GM21825 (cell line): Measurements from ENCODE around the gene RHEX.
A peak's percentile ranks its signal among the peaks of the same experiment; 100 is the strongest.
"Not testable (repeated sequence)": the region's sequence is repeated elsewhere in the genome, so short reads cannot be mapped to it uniquely, and the experiment has no call there.

Experiments
- ATAC-seq: cut with Tn5 transposase; IDR thresholded peaks from one replicate; pipeline ENCODE4 v1.9.1; 2021; ENCODE audit warnings: mild to moderate bottlenecking, moderate library complexity; ENCODE audit not compliant: unreplicated experiment

The RHEX gene, protein sequence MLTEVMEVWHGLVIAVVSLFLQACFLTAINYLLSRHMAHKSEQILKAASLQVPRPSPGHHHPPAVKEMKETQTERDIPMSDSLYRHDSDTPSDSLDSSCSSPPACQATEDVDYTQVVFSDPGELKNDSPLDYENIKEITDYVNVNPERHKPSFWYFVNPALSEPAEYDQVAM

DNA sequence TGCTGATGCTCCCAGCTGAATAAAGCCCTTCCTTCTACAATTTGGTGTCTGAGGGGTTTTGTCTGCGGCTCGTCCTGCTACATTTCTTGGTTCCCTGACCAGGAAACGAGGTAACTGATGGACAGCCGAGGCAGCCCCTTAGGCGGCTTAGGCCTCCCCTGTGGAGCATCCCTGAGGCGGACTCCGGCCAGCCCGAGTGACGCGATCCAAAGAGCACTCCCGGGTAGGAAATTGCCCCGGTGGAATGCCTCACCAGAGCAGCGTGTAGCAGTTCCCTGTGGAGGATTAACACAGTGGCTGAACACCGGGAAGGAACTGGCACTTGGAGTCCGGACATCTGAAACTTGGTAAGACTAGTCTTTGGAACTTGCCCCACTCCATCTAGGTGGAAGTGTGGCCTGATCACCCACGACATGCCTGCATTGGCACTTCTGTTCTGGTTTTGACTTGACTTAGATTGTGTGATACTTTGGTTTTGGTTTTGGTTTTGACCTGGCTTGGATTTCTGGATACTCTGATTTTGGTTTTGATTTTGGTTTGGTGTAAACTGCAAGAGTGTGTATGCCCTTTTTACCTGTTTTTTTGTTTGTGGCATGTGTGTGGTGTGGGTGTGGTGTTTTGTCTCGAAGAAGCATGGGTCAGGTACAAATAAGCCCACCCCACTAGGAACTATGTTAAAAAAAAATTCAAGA is at the start of gene RHEX:
TSS of gene RHEX (plus strand) at position 255 of the 692 bp plus-strand sequence. CDS start 44,656 bp downstream, outside the sequence.
- ATAC-seq = not testable (repeated sequence)

DNA sequence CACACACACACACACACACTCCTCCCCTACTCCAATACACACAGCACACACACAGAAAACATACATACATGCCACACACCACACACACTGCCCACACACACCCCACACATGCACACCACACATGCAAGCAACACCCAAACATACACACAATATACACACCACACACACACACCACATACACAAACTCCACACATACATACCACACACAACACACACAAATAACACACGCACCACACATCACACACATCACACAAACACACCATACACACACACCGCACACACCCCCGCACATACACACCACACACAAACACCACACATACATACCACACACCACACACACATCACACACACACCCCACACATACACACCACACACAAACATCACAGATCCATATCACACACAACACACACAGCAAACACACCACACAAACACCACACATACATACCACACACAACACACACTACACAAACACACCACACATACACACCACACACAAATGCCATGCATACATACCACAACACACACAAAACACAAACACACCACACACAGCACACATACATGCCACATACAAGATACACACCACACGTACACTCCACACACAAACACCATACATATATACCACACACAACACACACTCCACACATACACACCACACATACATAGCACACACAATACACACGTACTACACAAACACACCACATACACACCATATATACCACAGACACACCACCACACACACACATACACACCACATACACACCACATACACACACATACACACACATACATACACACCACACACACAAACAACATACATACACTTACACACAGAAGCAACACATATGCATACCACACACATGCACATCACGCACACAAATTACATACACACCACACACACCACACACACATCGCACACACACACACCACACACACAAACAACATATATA is 48.8 kb upstream of the RHEX start:
- ATAC-seq = no peak

DNA sequence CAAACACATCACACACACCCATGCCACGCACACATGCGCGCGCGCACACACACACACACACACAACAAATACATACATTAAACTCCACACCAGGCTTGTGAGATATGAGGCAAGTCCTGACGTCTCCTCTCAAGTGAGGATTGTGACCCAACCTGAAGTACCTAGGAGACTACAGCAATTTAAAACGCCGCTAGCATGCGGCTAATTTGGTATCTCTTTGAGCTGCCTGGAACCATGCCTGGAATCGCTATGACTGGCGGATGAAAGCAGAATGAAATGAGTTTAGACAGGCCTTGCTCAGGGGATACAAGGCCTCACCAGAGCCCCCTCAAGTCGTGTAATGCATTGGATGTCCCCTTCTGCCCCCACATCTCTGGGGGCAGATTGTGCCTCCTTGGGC is 48.1 kb upstream of the RHEX start:
- no peak for ATAC-seq

DNA sequence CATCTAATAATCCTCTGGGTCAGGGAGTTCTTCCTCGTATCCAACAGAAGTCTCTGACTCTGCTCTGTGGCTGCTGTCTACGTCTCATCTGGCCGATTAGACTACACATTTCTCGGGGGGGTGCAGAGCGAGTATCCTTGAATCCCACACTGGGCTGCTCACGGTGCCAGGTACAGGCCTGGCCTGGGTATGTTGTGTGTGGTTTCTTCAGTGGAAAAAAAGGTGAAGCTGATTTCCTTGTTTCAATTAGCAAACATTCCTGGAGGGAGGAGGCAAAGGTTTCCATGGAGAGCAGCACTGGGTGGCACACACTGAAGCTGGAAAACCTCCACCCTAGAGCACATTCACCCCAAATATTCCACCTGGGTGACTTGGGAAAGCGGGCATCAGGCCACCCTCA is 47.7 kb upstream of the RHEX start:
- no peak for ATAC-seq

DNA sequence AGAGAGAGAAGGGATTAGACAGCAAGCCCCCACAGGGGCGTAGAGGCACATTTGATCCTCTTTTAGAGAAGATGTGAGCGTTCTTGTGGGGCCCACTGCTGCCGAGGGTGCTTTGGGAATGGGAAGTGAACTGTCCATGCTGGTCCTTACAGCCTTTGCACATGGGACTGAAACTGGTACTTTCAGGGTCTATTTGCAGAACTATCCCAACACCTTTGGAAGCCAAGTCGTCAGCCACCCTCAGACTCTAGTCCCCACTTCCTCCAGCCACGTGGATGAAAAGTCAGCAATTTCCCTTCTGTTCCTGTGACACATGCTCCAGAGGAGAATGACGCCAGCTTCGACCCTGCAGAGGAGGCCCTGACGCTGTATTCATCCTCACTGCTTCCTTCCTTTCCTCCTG is 47.2 kb upstream of the RHEX start:
- no peak for ATAC-seq

DNA sequence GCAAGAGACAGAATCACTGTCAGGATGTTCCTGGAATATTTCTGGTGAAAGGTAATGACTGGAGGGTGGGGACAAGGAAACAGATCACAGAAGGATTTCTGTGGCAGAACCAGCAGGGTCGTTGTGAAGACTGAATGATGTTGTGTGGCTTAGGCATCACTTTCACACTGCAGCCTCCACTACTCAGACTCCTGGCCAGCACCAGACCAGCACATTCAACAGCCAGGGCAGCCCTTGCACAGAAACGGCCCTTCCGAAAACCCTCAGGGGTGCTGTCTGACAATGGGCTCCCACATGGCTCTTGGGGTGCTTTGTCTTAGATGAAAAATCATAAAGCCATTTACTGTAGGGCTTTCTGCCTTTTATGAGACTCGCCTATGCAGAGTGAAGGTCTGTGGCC is 46.0 kb upstream of the RHEX start:
- ATAC-seq = no peak

DNA sequence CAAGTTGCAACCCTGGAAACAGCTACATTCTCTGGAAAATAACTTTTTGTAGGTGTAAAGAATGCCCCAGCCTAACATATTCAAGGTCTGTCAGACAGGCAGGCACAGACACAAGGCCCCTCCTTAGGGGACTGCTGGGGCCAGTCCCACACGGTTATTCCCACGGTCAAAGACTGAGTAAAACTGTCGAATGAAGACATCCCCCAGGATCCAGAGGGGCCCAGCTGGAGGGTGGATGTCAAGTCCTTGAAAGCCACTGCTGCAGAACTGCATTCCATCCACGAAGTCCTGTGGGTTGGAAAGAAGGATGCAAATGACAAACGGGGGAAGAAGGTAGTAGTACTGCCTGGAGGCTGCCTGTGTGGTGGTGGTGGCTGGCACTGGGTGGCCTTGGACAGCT is 42.9 kb upstream of the RHEX start:
- ATAC-seq = no peak

DNA sequence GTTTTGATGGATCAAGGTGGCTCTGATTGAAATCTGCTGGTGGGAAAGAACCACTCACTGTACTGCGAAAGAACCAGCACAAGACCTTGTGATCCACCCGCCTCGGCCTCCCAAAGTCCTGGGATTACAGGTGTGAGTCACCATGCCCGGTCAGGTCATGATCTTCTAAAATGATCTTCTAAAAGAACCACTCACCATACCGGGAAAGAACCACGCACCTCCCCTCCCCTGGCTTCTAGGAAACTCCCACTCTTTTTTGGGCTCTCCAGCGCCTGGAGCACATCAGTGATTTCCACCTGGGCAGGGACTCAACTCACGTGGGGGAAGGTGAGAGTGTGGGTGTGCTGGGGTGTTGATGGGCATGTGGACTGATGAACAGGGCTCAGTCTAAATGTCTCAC is 41.9 kb upstream of the RHEX start:
- no peak for ATAC-seq

DNA sequence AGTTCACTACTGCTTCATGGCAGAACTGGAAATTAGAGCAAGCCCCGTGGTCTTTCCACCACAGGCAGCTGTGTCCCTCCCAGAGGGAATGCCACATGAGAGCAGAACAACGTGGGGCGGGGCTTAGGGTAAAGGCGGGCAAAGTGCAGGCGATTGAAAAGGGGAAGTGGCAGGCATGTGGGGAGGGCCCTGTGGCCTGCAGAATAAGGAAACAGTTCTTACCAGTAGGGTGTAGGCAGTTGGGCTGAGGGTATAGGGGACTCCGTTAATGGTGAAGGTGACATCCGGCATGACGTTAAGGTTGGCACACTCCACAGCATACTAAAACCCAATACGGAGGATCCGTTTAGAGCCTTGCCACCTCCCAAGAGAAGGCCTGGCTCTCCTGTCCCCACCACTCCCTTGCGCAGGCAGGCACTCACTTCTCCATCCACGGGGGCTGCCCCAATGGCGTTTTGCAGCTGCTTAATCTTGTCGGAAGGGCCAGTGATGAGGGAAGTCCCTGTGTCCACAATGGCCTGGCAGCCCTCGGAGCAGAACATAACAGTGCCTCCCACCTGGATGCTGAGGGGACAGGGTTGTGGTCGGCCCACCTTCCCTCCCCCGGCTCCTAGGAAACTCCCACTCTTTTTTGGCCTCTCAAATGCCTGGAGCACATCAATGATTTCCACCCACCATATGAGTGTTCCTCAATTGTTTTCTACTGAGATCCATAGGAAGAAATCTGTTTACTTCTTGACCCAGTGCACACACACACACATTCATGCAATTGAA is 40.7 kb upstream of the RHEX start:
- ATAC-seq = peak; percentile 96

DNA sequence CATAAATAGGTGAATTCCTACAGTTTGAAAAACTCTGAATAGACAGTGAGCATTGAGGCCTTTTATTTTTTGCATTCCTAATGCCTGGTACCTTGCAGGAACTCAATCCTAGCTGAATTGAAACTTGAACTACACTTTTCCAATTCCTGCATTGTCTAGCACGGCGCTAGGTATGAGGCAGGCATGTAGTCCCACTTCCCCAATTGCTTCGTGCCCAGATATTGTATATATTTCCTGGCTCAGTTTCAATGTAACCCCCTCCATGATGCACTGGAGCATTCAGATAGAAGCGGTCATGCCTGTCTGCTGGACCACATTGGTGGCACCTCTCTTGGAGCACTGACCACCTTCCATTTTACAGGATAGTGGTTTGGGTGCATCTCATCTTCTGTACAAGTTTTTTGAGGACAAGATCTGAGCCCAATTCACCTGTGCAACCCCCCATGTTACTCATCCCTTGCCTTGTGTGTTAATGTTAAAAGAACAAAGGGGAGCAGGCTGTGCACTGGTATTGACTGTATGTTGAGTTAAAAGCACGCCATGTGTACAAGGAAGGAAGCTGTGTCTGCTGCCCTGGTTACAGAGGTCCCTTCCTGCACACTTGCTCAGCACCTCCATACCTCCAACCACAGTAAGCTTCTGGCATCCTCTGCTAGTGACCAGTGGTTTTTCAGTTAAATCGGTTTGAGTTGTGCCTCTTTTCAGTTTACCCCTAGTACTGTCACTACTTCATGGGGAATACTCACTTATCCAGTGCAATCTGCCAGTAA is 39.8 kb upstream of the RHEX start:
- no peak for ATAC-seq

DNA sequence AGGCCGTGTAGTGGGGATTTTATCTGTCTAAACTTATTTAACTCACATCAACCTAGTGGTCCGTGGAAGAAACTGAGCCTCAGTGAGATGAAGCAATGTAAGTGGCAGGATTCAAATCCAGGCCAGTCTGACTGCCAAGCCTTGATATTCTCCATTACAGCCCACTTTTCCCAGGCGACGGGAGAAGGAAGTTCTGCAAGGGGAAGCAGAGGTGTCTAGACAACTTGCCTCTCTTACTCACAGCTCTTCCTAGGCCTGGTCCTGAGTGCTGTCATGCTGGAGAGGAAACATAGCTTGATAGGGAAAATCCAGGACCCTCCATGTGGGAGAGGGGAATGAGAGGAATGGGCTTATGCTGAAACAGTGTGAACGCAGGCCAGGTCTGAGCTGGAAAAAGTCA is 38.4 kb upstream of the RHEX start:
- ATAC-seq = no peak

DNA sequence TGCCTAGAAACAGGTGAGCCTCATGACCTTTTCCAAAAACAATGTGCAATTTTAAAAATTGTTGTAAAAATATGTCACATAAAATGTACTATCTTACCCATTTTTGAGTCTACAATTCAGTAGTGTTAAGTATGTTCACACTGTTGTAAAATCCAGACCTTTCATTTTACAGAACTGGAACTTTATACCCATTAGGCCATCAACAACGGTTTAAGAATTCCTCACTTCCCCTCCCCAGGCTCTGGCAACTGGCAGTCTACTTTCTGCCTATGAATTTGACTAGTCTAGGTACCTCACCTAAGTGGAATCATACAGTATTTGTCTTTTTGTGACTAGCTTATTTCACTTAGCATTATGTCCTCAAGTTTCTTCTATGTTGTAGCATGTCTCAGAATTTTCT is 37.9 kb upstream of the RHEX start:
- ATAC-seq = no peak

DNA sequence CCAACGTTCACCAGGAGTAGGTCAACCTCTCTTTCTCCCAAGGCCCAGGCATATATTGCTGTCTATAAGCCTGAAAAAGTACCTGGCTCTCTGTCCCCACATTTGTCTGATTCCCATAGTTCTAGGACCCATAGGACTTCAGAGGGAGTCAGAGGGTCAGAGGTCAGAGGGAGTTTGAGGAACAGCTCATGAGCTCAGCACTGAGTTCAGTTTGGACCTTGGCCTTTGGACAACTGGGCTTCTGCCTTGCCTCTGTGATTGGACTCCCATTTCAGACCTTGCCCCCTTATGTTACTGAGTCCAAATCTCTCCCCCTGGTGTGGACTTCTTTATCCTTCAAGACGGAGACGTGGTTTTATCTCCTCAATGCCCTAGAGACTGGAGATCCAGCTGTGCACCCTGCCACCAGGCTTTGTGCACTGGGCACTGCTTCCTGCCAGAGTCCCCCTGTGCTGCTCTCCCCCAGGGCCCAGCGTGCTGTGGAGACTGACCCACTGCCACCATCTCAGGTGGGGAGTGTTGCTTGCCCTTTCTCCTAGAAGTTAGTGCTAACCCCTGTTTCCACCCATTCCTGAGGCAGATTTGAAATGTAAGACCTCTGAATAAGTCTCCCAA is 32.5 kb upstream of the RHEX start:
- ATAC-seq = no peak

DNA sequence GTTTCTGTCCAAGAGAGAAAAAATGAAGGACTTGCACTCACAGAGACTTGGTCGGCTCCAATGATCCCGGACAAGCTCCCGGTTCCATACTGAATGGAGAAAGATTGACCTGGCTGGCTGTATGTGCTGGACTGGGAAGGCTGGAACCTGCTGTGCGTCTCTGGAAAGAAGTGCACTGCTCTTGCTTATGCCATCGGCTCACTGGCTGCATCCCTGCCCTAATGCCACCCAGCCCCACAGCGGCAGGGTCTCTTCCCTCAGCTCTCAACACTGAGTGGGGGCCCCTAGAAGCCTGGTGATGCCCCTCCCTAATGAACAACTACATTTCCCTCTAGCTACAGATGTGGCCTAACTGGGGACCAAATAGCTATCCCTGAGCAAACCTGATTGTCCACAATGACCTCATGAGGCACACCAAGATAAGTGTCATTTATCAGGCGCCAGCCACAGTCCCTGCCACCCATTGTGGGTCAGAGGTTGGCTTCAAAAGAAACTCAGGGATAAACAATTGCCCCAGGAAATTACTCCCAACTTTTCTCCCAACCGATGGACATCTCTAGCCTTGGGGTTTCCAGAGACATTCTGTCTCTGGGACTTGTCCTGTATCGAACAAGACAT is 31.9 kb upstream of the RHEX start:
- no peak for ATAC-seq

DNA sequence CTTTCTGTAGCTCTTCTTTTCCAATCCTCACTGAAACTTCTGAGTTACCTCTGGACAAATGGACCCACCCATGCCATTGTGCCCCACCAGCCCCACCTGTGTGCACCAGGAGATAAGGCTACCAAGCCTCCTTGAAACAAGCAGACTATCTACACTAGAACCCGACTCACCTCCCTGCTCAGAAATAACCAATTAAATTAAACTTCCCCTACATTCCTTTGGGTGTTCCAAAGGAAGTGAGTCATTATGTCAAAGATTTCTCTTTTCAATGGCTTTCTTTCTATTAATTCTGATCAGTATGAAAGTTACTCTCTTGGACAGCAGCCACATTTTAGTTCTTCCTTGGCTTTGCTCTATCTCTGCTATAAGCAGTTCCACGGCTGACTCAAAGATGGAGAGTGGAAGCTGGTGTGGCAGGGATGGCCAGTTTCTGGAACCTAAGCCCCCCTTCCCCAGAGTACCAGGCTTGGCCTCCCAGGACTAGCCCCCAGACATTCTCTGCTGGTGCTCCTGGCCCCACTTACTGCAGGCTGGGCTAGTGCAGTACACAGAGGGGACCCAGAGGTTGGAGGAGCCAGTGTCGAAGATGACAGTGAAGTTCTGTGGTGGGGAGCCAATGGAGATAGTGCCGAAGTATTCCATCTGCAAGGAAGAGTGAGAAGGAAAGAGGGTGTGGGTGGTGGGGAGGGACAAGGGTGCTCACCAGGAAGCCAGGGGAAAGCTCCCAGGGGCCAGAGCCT is 31.2 kb upstream of the RHEX start:
- no peak for ATAC-seq

DNA sequence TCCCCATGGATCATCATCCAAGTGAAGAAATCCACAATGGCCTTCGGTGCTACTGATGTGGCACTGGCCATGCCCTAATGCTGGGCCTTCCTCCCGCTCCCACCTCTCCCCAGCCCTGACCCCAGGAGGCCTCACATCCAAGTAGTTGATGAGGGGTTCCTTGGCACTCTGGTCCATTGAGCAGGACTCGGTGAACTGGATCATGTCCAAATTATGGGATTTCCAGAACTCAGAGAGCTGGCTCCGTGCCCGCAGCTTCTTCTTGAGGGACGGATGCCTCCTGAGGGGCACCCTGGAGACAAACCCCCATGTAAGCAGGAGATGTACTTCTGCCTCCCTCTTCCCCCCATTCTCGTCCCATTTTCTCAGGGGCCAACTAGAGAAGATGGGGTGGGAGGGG is 30.2 kb upstream of the RHEX start:
- ATAC-seq = no peak

DNA sequence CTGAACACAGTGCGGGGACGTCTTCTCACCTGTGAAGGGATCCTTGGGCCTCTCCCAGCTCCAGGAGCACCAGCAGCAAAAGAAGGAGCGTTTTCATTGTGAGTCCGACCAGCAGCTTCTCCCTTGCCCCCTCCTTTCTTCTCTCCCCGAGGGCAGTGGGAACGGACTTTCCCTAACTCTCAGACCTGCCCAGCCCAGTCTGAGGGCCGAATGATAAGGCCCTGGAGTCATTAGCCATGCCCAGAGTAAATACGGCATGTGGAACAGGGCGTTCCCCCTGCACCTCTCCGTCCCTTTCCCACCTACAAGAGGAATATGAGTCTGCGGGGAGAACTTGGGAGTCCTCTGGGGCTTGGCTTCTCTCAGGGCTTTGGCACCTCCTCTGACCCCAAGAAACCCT is 29.3 kb upstream of the RHEX start, which contains the start of gene CTSE:
TSS of gene CTSE (minus strand) at position 201 of the 400 bp plus-strand sequence. CDS start at position 97, 104 bp downstream.
- no peak for ATAC-seq

DNA sequence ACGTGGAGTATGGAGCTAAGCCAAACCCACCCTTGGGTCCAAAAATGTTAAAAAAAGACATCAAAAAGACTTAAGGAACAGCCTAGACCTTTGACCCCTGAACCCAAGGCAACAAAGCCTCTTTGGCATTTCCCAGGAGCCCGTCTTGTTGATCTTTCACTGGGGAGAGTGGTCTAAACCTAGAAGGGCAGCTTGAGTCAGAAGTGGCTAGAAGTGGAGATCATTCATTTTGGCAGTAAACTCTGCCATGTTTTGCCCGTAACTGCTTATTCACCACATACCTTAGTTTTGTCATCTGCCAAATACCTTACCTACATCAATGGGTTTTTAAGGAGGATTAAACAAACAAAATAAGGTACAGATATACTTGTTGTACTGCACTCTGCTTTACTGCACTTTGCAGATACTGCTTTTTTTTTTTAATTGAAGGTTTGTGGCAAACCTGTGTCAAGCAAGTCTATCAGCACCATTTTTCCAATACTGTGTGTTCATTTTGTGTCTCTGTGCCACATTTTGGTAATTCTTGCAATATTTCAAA is 27.6 kb upstream of the RHEX start:
- no peak for ATAC-seq
